Globus pallidus (tissue), 1 donor: ENCODE data around the gene GATA5.

Experiments used
- DNase-seq: peaks from one replicate; pipeline ENCODE4 v3.0.0-alpha.2; 2015; ENCODE audit warnings: low spot score

Gene GATA5, protein sequence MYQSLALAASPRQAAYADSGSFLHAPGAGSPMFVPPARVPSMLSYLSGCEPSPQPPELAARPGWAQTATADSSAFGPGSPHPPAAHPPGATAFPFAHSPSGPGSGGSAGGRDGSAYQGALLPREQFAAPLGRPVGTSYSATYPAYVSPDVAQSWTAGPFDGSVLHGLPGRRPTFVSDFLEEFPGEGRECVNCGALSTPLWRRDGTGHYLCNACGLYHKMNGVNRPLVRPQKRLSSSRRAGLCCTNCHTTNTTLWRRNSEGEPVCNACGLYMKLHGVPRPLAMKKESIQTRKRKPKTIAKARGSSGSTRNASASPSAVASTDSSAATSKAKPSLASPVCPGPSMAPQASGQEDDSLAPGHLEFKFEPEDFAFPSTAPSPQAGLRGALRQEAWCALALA

DNA sequence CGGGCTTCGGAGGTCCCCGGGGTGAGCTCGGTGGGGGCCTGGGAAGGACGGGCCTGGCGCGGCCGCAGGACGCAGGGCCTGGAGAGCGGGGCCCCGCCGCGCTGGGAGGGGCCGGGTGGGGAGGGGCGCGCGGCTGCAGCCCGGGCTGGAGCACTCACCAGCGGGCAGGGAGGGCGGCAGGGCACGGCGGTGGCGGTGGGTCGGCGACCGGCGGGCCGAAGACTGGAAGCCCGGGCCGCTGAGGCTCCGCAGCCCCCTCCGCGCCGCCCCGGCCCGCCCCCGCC is at the start of gene GATA5:
Gene GATA5, minus strand, starts transcription at position 224 of the 284 bp plus-strand sequence. CDS start 474 bp downstream, outside the sequence.
- DNase-seq = no peak

- DNase-seq = no peak
These were observed 49.2 kb upstream of the GATA5 start for GRCh38 chr20:62525014-62525413.

GRCh38 chr20:62524505-62524911 is 48.7 kb upstream of the GATA5 start:
- DNase-seq = no peak

DNA sequence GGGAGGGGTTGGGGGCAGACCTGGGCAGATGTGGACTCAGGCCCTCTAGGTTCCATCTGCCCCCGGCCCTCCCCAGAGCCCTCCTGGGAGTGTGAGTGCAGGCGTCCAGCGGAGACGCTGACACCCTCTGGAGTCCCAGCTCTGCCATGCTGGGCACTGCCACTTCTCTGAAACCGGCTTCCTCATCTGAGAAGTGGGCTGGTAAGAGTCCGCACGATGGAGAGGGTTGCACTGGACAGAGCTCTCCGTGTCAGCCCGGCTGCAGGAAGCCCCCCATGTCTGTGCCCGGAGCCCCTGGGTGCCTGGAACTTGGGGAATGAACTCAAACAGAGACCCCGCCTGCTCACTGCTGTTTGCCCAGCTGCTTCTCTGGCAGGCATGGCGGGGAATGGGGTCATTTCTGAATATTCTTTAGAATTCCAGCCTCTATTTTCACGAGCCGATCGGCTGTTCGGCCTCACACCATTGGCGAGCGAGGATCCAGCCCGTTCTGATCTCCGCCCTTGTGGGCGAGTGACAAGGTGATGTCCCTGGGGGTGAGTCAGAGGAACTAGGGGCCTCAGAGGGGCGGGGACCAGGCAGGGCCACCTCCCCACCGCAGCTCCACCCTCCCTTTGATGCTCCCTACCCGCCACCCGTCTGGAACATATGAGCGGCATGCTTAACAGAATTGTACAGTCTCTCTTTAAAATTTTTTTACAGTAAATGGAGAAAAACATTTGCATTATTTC is 47.8 kb upstream of the GATA5 start:
- DNase-seq = no peak

- no peak for DNase-seq
These were observed 47.1 kb upstream of the GATA5 start for GRCh38 chr20:62522748-62523396.

DNA sequence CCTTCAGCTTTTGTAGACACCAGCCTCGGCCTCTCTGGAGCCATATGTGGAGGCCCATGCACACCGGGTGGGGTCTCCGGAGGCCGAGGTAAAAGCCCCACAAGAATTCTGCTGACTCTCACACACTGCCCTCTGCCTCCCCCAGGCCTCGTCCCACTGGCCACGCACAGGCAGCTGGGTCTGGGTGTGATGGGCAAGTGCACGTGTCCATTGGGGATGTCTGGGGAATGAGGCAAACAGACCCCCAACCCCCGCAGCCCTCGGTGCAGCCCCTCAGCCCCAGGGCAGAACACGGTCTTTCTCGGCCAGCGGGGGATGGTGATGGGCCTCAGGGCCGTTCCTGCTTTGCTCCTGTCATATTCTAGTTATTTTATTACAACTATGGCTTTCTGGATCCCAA is 44.0 kb upstream of the GATA5 start:
- no peak for DNase-seq

DNA sequence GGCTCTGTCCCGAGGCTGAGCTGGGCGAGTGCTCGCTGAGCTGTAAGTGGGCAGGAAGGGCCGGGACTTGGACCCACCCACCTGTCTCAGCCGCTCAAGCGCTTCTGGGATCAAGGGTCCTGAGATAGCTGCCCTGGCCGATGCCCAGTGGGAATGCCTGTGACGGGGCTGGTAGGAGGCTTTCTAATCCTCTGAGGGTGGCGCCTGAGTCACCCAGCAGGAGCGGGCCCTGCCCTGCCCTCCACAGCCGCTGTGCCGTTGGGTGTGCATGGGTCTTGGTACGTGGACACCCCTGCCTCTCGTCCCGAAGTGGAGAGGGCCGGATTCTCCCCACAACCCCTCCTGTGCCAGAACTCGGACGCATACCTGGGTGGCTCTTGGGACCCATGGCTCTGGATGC is 43.1 kb upstream of the GATA5 start:
- no peak for DNase-seq

GRCh38 chr20:62517901-62518610 is 42.3 kb upstream of the GATA5 start:
- DNase-seq = no peak

GRCh38 chr20:62517168-62517567 is 41.4 kb upstream of the GATA5 start:
- no peak for DNase-seq

- no peak for DNase-seq
These were observed 40.5 kb upstream of the GATA5 start for GRCh38 chr20:62516338-62516737.

- no peak for DNase-seq
These were observed 40.0 kb upstream of the GATA5 start for GRCh38 chr20:62515826-62516225.

GRCh38 chr20:62515280-62515679 is 39.5 kb upstream of the GATA5 start:
- no peak for DNase-seq

DNA sequence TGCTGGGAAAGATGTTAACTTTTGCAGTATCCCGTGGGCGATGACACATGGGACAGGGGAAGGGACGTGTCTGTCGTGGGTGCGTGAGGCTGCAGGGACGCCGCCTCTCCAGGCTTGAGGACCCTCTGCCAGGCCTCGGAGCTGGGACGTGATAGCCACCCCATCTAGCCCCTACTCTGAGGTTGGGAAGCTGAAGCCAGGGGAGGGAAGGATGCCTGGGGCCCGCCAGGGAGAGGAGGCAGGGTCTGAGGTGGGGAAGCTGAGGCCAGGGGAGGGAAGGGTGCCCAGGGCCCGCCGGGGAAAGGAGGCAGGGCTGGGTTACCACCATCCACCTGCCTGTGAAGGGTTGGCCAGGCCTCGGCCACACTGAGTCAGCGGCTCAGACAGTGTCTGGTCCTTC is 38.2 kb upstream of the GATA5 start:
- no peak for DNase-seq

- DNase-seq = no peak
These were observed 36.3 kb upstream of the GATA5 start for GRCh38 chr20:62511915-62512610.

GRCh38 chr20:62511300-62511914 is 35.6 kb upstream of the GATA5 start:
- DNase-seq = no peak

GRCh38 chr20:62508641-62509051 is 32.9 kb upstream of the GATA5 start:
- no peak for DNase-seq

GRCh38 chr20:62507991-62508640 is 32.3 kb upstream of the GATA5 start:
- DNase-seq = no peak

DNA sequence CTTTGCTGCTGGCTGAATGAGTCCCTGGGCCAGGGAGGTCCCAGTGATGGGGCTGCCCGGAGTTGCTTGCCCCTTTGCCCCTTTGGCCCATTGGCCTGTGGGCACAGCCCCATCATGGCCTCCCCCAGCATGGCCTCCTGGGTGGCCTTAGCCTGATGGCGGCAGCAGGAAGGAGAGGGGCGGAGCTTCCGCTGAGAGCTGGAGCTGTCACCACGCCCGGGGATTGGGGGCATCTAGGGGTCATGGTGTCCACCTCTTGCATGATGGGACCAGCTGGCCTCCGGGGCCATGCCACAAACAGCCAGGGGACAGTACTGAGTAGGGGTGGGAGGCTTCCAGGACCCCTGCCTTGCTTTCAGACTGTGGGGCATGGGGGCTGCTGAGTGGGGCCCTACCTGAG is 31.5 kb upstream of the GATA5 start:
- DNase-seq = no peak

DNA sequence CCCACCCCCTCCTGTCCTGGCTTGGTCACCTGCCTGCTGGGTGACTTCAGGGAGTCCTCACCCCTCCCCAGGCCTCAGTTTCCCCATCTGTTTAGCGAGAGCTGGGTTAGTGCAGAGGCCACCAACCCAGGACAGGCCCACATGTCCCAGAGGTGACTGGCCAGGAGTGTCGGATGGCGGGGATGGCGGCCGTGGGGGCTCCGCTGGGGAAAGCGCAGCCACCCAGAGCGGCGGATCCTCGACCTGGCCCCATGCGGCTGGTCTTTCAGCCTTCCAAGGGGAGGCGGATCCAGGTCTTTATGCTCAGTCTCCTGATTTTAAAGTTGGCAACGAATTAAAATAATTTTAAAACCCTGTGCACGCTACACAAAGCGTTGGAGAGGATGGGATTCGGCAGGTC is 31.0 kb upstream of the GATA5 start:
- DNase-seq = no peak

DNA sequence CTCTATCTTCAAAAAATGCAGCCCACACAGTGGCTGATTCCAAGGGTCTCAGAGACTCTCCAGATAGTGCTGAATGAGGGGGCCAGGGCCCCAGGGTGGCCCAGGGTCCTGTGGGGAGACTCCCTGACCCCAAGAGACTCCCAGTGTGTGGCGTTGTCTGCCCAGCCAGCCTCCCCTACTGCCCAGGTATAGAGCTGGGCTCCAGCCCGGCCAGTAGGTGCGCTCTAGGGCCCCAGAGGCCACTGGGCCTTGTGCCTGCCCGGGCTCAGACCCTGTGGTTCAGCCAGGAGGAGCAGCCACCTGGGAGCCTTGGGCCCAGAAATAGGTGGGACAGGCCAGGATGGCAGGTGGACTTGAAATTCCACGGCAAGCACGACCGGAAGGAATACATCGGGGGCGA is 30.3 kb upstream of the GATA5 start:
- DNase-seq = no peak
